GM20431 (cell line): ENCODE data around the gene KPNA6.

Experiments
- in situ Hi-C: fragments of 300-500 bp; cut with MseI, MboI; formaldehyde crosslinking; loops from one replicate; pipeline ENCODE4 v1.15.0; 2020; ENCODE audit warnings: low sequenced_read_pairs; ENCODE audit not compliant: unreplicated experiment

Gene KPNA6

GRCh38 chr1:32182060-32182459 is 74.2 kb downstream of the KPNA6 start:
- in situ Hi-C loops, result no loop called here

- in situ Hi-C loops, result no loop called here
Observed at GRCh38 chr1:32184650-32185049, 76.8 kb downstream of the KPNA6 start.

- in situ Hi-C loops, result no loop called here
Observed at GRCh38 chr1:32186077-32186476, 78.2 kb downstream of the KPNA6 start.

GRCh38 chr1:32186491-32186890 is 78.6 kb downstream of the KPNA6 start:
- in situ Hi-C loops, result no loop called here

GRCh38 chr1:32187850-32188249 is 80.0 kb downstream of the KPNA6 start:
- in situ Hi-C loops, result no loop called here

GRCh38 chr1:32192220-32192948 is 84.5 kb downstream of the KPNA6 start:
- in situ Hi-C loops, result no loop called here

- in situ Hi-C loops, result no loop called here
Observed at GRCh38 chr1:32194984-32195383, 87.1 kb downstream of the KPNA6 start.

- in situ Hi-C loops, result no loop called here
Observed at GRCh38 chr1:32195531-32195930, 87.7 kb downstream of the KPNA6 start.

GRCh38 chr1:32195972-32196823 is 88.3 kb downstream of the KPNA6 start:
- in situ Hi-C loops, result no loop called here

GRCh38 chr1:32197074-32197473 is 89.2 kb downstream of the KPNA6 start:
- in situ Hi-C loops, result no loop called here

- in situ Hi-C loops, result no loop called here
Observed at GRCh38 chr1:32197837-32198236, 90.0 kb downstream of the KPNA6 start.

GRCh38 chr1:32198237-32199042 is 90.6 kb downstream of the KPNA6 start:
- in situ Hi-C loops, result no loop called here

GRCh38 chr1:32199043-32199716 is 91.3 kb downstream of the KPNA6 start:
- in situ Hi-C loops, result no loop called here

- in situ Hi-C loops, result no loop called here
Observed at GRCh38 chr1:32199717-32200072, 91.8 kb downstream of the KPNA6 start.

- in situ Hi-C loops, result no loop called here
Observed at GRCh38 chr1:32200226-32201010, 92.6 kb downstream of the KPNA6 start, which contains the start of gene CCDC28B. Gene CCDC28B (plus strand): TSS chr1:32200595. CDS start chr1:32201936, 1,341 bp downstream.

GRCh38 chr1:32201011-32201855 is 93.4 kb downstream of the KPNA6 start:
- in situ Hi-C loops, result no loop called here

- in situ Hi-C loops, result no loop called here
Observed at GRCh38 chr1:32204943-32205361, 97.1 kb downstream of the KPNA6 start.
